ENCODE results near the gene RPS6KA4. TPM values are rescaled to one million over a fixed set of nuclear protein-coding genes. Genes with fewer than 3 reads are reported as not detected.

RPS6KA4 gene
- polyA plus RNA-seq, 1 donor (not counting 4 experiments of a cell fraction or from before 2014, with no cell fraction given): 52.4 TPM

- H3K27ac ChIP-seq (ENCODE audit: control insufficient read depth, insufficient read depth, low read length): no peak overlapping the region
- dilution Hi-C loops (cut with MboI; ENCODE audit: extremely low pct_ligation_motif_present, low sequenced_read_pairs): no loop called here
- peaks cover 3% of the 10 kb centered on the region for H4K20me1 ChIP-seq (ENCODE audit: control insufficient read depth, extremely low read depth, insufficient read depth, low read length)
- no peaks in the 10 kb centered on the region for H3K27me3 ChIP-seq (ENCODE audit: control insufficient read depth, extremely low read depth, insufficient read depth, low read length)
- peaks cover 15 to 22% of the 10 kb centered on the region in 2 experiments for H3K36me3 ChIP-seq (ENCODE audit: control insufficient read depth in 2 of 2, extremely low read depth in 1 of 2, insufficient read depth in 2 of 2, low read length in 2 of 2)
- H3K4me2 ChIP-seq (ENCODE audit: control insufficient read depth, extremely low read depth, insufficient read depth, low read depth, low read length): no peak overlapping the region
- H3K9me3 ChIP-seq (ENCODE audit: control insufficient read depth, low read depth, low read length): no peaks in the 10 kb centered on the region
- FAIRE-seq (no peak), DNase-seq (ENCODE audit: low read depth, low spot score) (no peak)
- peaks cover 6% of the 10 kb centered on the region for H3K4me1 ChIP-seq (ENCODE audit: control insufficient read depth, extremely low read depth, insufficient read depth, low read length)
- TF ChIP-seq CTCF (optimal IDR thresholded peaks at IDR 0.05 in 1 of 3, IDR thresholded peaks at IDR 0.05 in 1 of 3, conservative IDR thresholded peaks at IDR 0.05 in 1 of 3; ENCODE audit: extremely low read depth in 1 of 3, insufficient read depth in 2 of 3, low read length in 3 of 3) (no peak), EZH2 (IDR thresholded peaks at IDR 0.05; ENCODE audit: low read length) (no peak)
- no peak overlapping the region for H3K4me3 ChIP-seq (ENCODE audit: control insufficient read depth in 2 of 3, extremely low read depth in 1 of 3, insufficient read depth in 2 of 3, low read depth in 1 of 3, low read length in 3 of 3)
- H3K9me1 ChIP-seq (ENCODE audit: control insufficient read depth, extremely low read depth, insufficient read depth, low read length): no peaks in the 10 kb centered on the region
- H2AFZ ChIP-seq (ENCODE audit: control insufficient read depth, low read length): no peak overlapping the region
- H3K79me2 ChIP-seq (ENCODE audit: control insufficient read depth, insufficient read depth, low read length): peaks cover 3% of the 10 kb centered on the region
- H3K9ac ChIP-seq (ENCODE audit: control insufficient read depth, extremely low read depth, insufficient read depth, low read length): no peak overlapping the region
Observed at GRCh38 chr11:64371201-64371600, 12.2 kb downstream of the RPS6KA4 start.

GRCh38 chr11:64372021-64372420 is 13.1 kb downstream of the RPS6KA4 start:
- TF ChIP-seq EZH2 (IDR thresholded peaks at IDR 0.05; ENCODE audit: low read length) (no peak), CTCF (optimal IDR thresholded peaks at IDR 0.05 in 1 of 3, IDR thresholded peaks at IDR 0.05 in 1 of 3, conservative IDR thresholded peaks at IDR 0.05 in 1 of 3; ENCODE audit: extremely low read depth in 1 of 3, insufficient read depth in 2 of 3, low read length in 3 of 3) (no peak)
- H3K36me3 ChIP-seq (ENCODE audit: control insufficient read depth in 2 of 2, extremely low read depth in 1 of 2, insufficient read depth in 2 of 2, low read length in 2 of 2): peaks cover 10 to 18% of the 10 kb centered on the region in 2 experiments
- H3K9ac ChIP-seq (ENCODE audit: control insufficient read depth, extremely low read depth, insufficient read depth, low read length): no peak overlapping the region
- H3K27ac ChIP-seq (ENCODE audit: control insufficient read depth, insufficient read depth, low read length): no peak overlapping the region
- H4K20me1 ChIP-seq (ENCODE audit: control insufficient read depth, extremely low read depth, insufficient read depth, low read length): no peaks in the 10 kb centered on the region
- H3K27me3 ChIP-seq (ENCODE audit: control insufficient read depth, extremely low read depth, insufficient read depth, low read length): no peaks in the 10 kb centered on the region
- DNase-seq (ENCODE audit: low read depth, low spot score) (no peak), FAIRE-seq (no peak)
- H2AFZ ChIP-seq (ENCODE audit: control insufficient read depth, low read length): no peak overlapping the region
- H3K79me2 ChIP-seq (ENCODE audit: control insufficient read depth, insufficient read depth, low read length): peaks cover 3% of the 10 kb centered on the region
- dilution Hi-C loops (cut with MboI; ENCODE audit: extremely low pct_ligation_motif_present, low sequenced_read_pairs): no loop called here
- H3K9me1 ChIP-seq (ENCODE audit: control insufficient read depth, extremely low read depth, insufficient read depth, low read length): no peaks in the 10 kb centered on the region
- H3K9me3 ChIP-seq (ENCODE audit: control insufficient read depth, low read depth, low read length): no peaks in the 10 kb centered on the region
- no peak overlapping the region for H3K4me3 ChIP-seq (ENCODE audit: control insufficient read depth in 2 of 3, extremely low read depth in 1 of 3, insufficient read depth in 2 of 3, low read depth in 1 of 3, low read length in 3 of 3)
- no peak overlapping the region for H3K4me2 ChIP-seq (ENCODE audit: control insufficient read depth, extremely low read depth, insufficient read depth, low read depth, low read length)
- H3K4me1 ChIP-seq (ENCODE audit: control insufficient read depth, extremely low read depth, insufficient read depth, low read length): no peaks in the 10 kb centered on the region
